Hindlimb muscle (tissue), 1 donor: ENCODE data around the gene PHTF2. TPM values are rescaled to one million over a fixed set of nuclear protein-coding genes. Genes with fewer than 3 reads are reported as not detected.
"Not testable (repeated sequence)": the region's sequence is repeated elsewhere in the genome, so short reads cannot be mapped to it uniquely, and the experiment has no call there.

ENCODE experiments used
- DNase-seq: peaks from one replicate; pipeline ENCODE4 v3.0.0-alpha.2; 2013
- polyA plus RNA-seq: library from polyadenylated mRNA; unstranded; fragments of 120-200 nt; gene quantifications from one replicate; pipeline ENCODE4 v1.2.1, GENCODE V29; 2013; ENCODE audit not compliant: insufficient read length

PHTF2 gene
- polyA plus RNA-seq, 1 donor = 15.3 TPM

- no peak for DNase-seq
These were observed 33.4 kb downstream of the PHTF2 start for GRCh38 chr7:77831953-77832352.

GRCh38 chr7:77833136-77833535 is 34.6 kb downstream of the PHTF2 start:
- no peak for DNase-seq

DNA sequence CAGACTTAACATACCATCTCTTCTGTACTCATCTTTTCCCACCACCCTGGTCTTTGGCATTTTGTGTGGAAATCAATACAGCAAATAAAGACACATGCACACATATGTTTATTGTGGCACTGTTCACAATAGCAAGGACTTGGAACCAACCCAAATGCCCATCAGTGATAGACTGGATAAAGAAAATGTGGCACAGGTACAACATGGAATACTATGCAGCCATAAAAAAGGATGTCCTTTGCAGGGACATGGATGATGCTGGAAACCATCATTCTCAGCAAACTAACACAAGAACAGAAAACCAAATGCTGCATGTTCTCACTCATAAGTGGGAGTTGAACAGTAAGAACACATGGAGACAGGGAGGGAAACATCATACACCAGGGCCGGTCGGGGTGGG is 37.9 kb downstream of the PHTF2 start:
- not testable (repeated sequence) for DNase-seq

DNA sequence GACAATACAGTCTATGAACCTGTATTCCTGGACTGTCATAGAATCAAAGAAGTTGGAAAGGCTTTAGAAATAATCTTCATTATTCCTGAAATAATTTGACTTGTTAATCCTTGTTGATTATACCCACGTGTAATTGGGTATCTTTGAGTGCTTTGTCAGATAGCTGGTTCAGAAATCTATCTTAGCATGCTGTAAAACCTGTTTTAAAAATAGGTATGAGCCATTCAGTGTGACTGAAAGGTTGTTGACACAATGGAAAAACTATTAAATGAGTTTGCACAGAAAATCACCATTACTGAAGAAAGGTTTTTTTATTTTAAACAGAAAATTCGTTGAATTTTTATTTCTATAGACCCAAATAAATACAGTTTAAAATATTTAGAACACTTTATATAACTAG is 38.7 kb downstream of the PHTF2 start:
- no peak for DNase-seq

GRCh38 chr7:77837966-77838365 is 39.4 kb downstream of the PHTF2 start:
- no peak for DNase-seq

- no peak for DNase-seq
These were observed 40.4 kb downstream of the PHTF2 start for GRCh38 chr7:77838929-77839491.

DNA sequence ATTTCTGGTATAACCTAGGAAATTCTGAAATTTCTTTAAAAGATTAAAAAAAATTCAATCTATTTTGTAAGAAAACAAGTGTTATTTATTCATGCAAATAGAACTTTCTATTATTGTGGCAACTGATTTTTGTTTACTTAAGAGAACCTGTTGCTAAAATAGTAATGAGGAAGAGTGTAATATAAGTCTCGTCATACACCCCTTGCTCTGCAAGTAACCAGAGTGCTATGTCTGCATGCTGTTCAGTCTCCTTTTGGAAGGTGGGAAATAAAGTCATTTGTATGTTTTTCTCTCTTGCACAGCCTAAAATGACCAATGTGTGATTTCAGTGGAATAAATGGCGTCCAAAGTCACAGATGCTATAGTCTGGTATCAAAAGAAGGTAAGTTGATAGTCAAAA is 41.3 kb downstream of the PHTF2 start:
- DNase-seq = no peak

GRCh38 chr7:77843194-77843593 is 44.6 kb downstream of the PHTF2 start:
- DNase-seq = no peak

DNA sequence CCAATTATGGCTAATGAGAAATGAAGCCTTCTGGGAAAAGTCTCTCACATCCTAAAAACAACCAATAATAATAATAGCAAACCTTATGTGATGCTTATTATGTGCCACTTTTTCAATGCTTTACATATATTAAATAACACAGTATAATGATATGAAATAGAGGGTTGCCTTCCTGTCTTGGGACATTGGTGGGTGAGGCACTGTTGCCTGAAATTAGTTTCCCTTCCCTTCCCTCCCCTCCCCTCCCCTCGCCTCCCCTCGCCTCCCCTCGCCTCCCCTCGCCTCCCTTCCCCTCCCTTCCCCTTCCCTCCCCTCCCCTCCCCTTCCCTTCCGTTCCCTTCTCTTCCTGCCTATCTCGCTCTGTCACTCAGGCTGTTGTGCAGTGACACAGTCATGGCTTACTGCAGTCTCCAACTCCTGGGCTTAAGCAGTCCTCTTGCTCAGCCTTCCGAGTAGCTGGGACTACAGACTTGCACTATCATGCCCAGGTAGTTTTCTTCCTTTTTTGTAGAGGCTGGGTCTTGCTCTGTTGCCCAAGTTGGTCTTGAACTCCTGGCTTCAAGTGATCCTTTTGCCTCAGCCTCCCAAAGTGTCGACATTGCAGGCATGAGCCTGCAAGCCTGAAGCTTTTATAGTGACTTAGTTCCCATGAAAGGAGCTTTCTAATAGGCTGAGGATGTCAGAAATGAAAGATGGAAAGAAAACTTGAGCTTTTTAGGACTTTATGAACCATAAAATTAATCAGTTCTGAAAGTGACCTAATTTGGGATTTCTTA is 47.9 kb downstream of the PHTF2 start:
- DNase-seq = no peak

DNA sequence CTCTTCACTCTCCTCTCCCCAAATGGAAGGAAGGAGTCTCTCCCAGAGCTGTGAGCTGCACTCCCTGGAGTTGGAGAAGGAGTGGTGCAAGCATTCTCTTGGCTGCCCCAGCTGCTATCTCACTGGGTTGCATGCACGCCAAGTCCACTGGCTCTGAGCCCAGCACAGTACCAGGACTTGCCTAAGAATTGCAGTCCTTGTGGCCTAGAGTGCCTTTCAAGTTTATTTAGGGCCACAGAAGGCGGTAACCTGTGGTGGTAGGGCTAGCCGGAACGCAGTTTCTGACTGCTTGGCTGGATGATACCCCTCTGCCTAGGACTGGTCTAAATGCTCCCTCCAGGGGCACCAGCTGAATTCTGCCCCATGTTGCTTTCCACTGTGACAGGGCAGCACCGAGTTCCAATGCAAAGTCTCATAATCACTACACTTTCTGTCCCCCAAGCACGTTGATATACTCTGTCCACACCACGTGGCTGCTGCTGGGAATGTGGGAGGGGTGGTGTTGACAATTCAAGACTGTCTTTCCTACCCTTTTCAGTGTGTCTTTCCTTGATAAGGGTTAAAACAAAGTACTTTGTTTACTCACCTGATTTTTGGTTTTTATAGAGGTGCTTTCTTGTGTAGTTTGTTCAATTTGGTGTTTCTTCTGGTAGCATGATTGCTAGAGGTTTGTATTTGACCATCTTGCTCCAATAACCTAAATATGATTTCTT is 57.0 kb downstream of the PHTF2 start:
- DNase-seq = no peak

- DNase-seq = no peak
These were observed 59.7 kb downstream of the PHTF2 start for GRCh38 chr7:77858278-77858677.

GRCh38 chr7:77859343-77859742 is 60.8 kb downstream of the PHTF2 start:
- no peak for DNase-seq

DNA sequence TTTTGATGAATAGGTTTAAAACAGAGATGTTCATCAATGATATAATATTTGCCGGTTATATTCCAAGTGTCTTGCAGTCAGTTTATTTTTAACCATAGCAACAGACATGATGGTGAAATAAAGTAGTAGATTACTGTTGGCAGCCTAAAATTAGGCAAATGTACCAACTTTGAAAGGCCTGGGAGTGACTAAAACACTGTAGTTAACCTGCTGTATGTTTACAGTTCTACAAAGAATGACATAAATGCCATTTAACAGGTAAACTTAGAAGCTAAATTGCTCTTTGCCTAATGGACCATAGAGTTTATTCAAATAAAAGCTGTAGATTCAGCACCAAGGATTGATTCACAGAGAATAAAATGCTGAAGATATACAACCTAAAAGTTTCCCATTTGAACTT is 64.1 kb downstream of the PHTF2 start:
- DNase-seq = no peak

- DNase-seq = no peak
These were observed 65.3 kb downstream of the PHTF2 start for GRCh38 chr7:77863860-77864259.

DNA sequence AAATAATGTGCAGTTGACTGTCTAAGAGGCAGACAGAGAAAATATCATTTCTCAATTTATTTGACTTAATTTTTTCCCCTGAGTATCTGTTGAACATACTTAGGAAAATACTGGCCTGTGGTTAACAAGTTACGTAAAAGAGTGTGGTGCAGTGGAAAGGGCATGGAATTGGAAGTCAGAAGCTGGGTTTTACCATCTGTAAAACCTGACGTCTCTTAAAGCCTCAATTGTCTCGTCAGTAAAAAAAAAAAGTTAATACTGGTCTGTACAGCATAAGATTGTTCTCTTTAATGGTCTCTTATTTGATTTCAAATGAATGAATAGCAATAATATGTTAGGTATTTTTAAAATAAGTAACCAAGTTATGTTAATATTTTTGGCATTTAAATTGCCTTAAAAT is 67.8 kb downstream of the PHTF2 start:
- no peak for DNase-seq

GRCh38 chr7:77866786-77867536 is 68.4 kb downstream of the PHTF2 start:
- no peak for DNase-seq

GRCh38 chr7:77867537-77867865 is 68.9 kb downstream of the PHTF2 start:
- DNase-seq = no peak

GRCh38 chr7:77872256-77872655 is 73.7 kb downstream of the PHTF2 start:
- DNase-seq = not testable (repeated sequence)

DNA sequence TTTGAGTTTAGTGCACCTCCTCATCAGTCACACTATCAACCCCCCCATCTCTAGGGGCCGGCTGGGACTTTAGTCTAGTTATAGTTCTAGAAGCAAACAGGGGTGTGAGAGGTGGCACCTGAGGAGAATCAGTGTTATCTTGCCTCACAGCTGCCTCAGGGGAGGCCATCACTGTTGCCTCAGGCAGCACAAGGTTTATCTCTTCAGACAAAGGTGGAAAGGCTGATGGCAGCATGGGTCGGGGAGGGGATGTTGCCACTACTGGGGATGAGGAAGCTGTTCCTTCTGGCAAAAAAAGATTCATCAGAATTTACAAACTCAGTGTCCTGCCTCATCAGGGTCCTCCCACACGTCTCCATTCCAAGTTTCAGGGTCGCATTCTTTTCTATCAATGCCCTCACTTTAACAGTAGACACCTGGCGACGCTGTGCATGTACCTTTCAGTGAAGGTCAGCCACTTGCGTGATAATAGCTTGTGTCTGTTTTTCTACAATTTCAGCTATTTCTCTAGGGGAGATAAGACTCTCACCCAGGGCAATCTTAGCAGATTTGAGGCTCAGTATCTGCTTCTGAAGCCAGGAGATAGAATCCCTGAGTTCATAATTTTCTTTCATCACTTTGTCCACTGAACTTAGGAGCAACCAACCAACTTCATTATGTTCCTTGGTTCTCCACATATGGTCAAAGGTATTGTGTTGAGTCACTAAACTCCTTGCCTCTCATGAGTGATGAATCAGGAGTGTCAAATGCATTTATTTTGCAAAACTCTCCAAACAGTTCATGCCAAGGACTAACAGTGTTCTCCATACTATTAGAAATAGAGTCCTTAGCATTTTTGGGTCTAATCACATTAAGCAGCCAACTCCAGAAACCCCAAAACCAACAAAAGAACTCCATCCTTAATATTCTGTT is 75.1 kb downstream of the PHTF2 start:
- not testable (repeated sequence) for DNase-seq

GRCh38 chr7:77877791-77878190 is 79.2 kb downstream of the PHTF2 start:
- no peak for DNase-seq

GRCh38 chr7:77878500-77878899 is 79.9 kb downstream of the PHTF2 start:
- DNase-seq = no peak

- no peak for DNase-seq
These were observed 80.7 kb downstream of the PHTF2 start for GRCh38 chr7:77879272-77879671.
